Measurements from ENCODE around the gene ACBD6.

- no peak for TF ChIP-seq CTCF (conservative IDR thresholded peaks at IDR 0.05 in 1 of 2, IDR thresholded peaks at IDR 0.05 in 1 of 2; ENCODE audit: extremely low read depth in 1 of 2, insufficient read depth in 1 of 2, low read depth in 1 of 2, low read length in 2 of 2)
- no peak for TF ChIP-seq EZH2 (IDR thresholded peaks at IDR 0.05; ENCODE audit: borderline replicate concordance, low read length)
Observed at GRCh38 chr1:180505732-180506335, 3.5 kb upstream of the ACBD6 start.

All from mammary epithelial cell (primary cell).